HepG2 (cell line): ENCODE results near the gene TDRD3. TPM values are rescaled to one million over a fixed set of nuclear protein-coding genes. Genes with fewer than 3 reads are reported as not detected.

Source experiments
- ATAC-seq: fragments of 200-7000 bp; cut with Tn5 transposase; 3 replicates; pipeline ENCODE4 v1.9.1; 2020; ENCODE audit warnings: mild to moderate bottlenecking, moderate library complexity
- BruUV-seq: library from RNA; stranded (reverse); fragments of 400-500 nt; replicated peaks from 2 replicates; lab custom pipeline; 2021; lab: Mats Ljungman, UMichigan
- CTCF ChIA-PET: fragments of 300-600 bp; formaldehyde crosslinking; extraction: SDS; loops from one replicate; lab custom pipeline; 2021; ENCODE audit warnings: low total read pairs, inconsistent platforms, low intra/inter-chr PET ratio; lab: Yijun Ruan, JAX
- POLR2A ChIA-PET: fragments of 350-600 bp; sonication (Branson Sonifier 250); formaldehyde crosslinking; loops from one replicate; lab custom pipeline; 2020; ENCODE audit warnings: antibody characterized with exemption, inconsistent platforms; lab: Yijun Ruan, JAX
- DNase-seq: peaks from one replicate; pipeline ENCODE4 v3.0.0-alpha.2; 2015; ENCODE audit warnings: low spot score
- FAIRE-seq: peaks from 3 replicates; lab custom pipeline; 2011; peaks lifted over from hg19 to GRCh38; lab: Jason Lieb, UNC
- H2AFZ ChIP-seq: one replicate; pipeline ENCODE4 v1.6.1; 2011; ENCODE audit warnings: low read length, inconsistent platforms
- H3K27ac ChIP-seq: fragments of 300-600 bp; 3 replicates; pipeline ENCODE4 v1.8.0; 2011; ENCODE audit warnings: mixed run types, mild to moderate bottlenecking, mixed read lengths, low read length, inconsistent platforms; ENCODE audit not compliant: insufficient read depth; ENCODE audit errors: extremely low read length
- H3K27me3 ChIP-seq, 2 experiments: fragments of 200-600 bp in 1 of 2; 2 replicates in 1 of 2; 3 replicates in 1 of 2; pipeline versions ENCODE4 v1.6.0 to v1.8.0; 2011; ENCODE audit warnings: low read length in 2 of 2, mild to moderate bottlenecking in 2 of 2, moderate library complexity in 2 of 2, inconsistent platforms in 1 of 2; ENCODE audit not compliant: insufficient read depth in 2 of 2, control insufficient read depth in 1 of 2
- H3K36me3 ChIP-seq, 2 experiments: fragments of 200-600 bp in 1 of 2; replicated peaks in 1 of 2; 2 replicates in 1 of 2; 3 replicates in 1 of 2; pipeline versions ENCODE4 v1.5.1 to v1.8.0; 2011; ENCODE audit warnings: low read length in 2 of 2, inconsistent platforms in 1 of 2; ENCODE audit not compliant: insufficient read depth in 2 of 2, control insufficient read depth in 1 of 2
- H3K4me1 ChIP-seq: 2 replicates; pipeline ENCODE4 v1.5.1; 2012; ENCODE audit warnings: low read length, inconsistent platforms; ENCODE audit not compliant: insufficient read depth
- H3K4me2 ChIP-seq: 2 replicates; pipeline ENCODE4 v1.6.0; 2011; ENCODE audit warnings: low read depth, low read length, inconsistent platforms
- H3K4me3 ChIP-seq, 3 experiments: fragments of 200-600 bp in 1 of 3; sonication (generic), shearing (Covaris generic) in 1 of 3; replicated peaks in 1 of 3; 2 replicates each; pipeline ENCODE4 v1.5.1; 2011 to 2016; ENCODE audit warnings: low read length in 3 of 3, inconsistent platforms in 2 of 3, low read depth in 2 of 3, mild to moderate bottlenecking in 2 of 3, control low read depth in 1 of 3, mixed read lengths in 1 of 3; ENCODE audit not compliant: insufficient read depth in 1 of 3
- H3K79me2 ChIP-seq: one replicate; pipeline ENCODE4 v1.6.1; 2011; ENCODE audit warnings: low read length, inconsistent platforms; ENCODE audit not compliant: insufficient read depth
- H3K9ac ChIP-seq: 2 replicates; pipeline ENCODE4 v1.6.0; 2011; ENCODE audit warnings: mild to moderate bottlenecking, low read depth, low read length, inconsistent platforms; ENCODE audit not compliant: insufficient read depth
- H3K9me3 ChIP-seq: 2 replicates; pipeline ENCODE4 v1.5.1; 2012; ENCODE audit warnings: mild to moderate bottlenecking, low read length
- H4K20me1 ChIP-seq: 2 replicates; pipeline ENCODE4 v1.6.0; 2011; ENCODE audit warnings: inconsistent platforms, mild to moderate bottlenecking, low read length, moderate library complexity; ENCODE audit not compliant: insufficient read depth
- ATRX ChIP-seq: sonication (generic); formaldehyde crosslinking; IDR thresholded peaks from 2 replicates; pipeline ENCODE4 v1.4.0; 2020; ENCODE audit warnings: missing genetic modification reagents, borderline replicate concordance
- CENPBD1 ChIP-seq: sonication (generic); formaldehyde crosslinking; IDR thresholded peaks from 2 replicates; pipeline ENCODE4 v1.8.0; 2022; ENCODE audit warnings: missing genetic modification reagents, low read depth, mild to moderate bottlenecking, borderline replicate concordance
- GMEB2 ChIP-seq: IDR thresholded peaks from 2 replicates; pipeline ENCODE4 v1.6.1; 2016; ENCODE audit warnings: missing biosample characterization, missing genetic modification reagents, low read depth
- KLF11 ChIP-seq: IDR thresholded peaks from 2 replicates; pipeline ENCODE4 v1.6.1; 2016; ENCODE audit warnings: missing compliant biosample characterization
- POLR2A ChIP-seq, 2 experiments: IDR thresholded peaks; 2 replicates each; pipeline ENCODE4 v1.6.1; 2011; ENCODE audit warnings: low read depth in 2 of 2, low read length in 2 of 2, mild to moderate bottlenecking in 1 of 2, moderate library complexity in 1 of 2; ENCODE audit not compliant: insufficient read depth in 1 of 2
- SIX1 ChIP-seq: sonication (generic); formaldehyde crosslinking; IDR thresholded peaks from 2 replicates; pipeline ENCODE4 v1.4.0; 2020; ENCODE audit warnings: missing genetic modification reagents, borderline replicate concordance
- U2AF2 ChIP-seq: fragments of 200-400 bp; formaldehyde crosslinking; IDR thresholded peaks from 2 replicates; pipeline ENCODE4 v1.6.1; 2017; ENCODE audit warnings: low read depth, mild to moderate bottlenecking, low read length
- ZNF160 ChIP-seq: sonication (generic); formaldehyde crosslinking; IDR thresholded peaks from 2 replicates; pipeline ENCODE4 v1.8.0; 2022; ENCODE audit warnings: mild to moderate bottlenecking, inconsistent platforms, missing genetic modification reagents
- ZNF263 ChIP-seq: sonication (generic); formaldehyde crosslinking; IDR thresholded peaks from 2 replicates; pipeline ENCODE4 v1.4.0; 2020; ENCODE audit warnings: missing genetic modification reagents
- ZNF550 ChIP-seq: sonication (generic); formaldehyde crosslinking; IDR thresholded peaks from 2 replicates; pipeline ENCODE4 v1.4.0; 2020; ENCODE audit warnings: mild to moderate bottlenecking, missing genetic modification reagents, borderline replicate concordance
- ZNF749 ChIP-seq: sonication (generic); formaldehyde crosslinking; IDR thresholded peaks from 2 replicates; pipeline ENCODE4 v1.8.0; 2022; ENCODE audit warnings: mild to moderate bottlenecking, missing genetic modification reagents, moderate library complexity, borderline replicate concordance
- ZSCAN21 ChIP-seq: sonication (generic); formaldehyde crosslinking; IDR thresholded peaks from 2 replicates; pipeline ENCODE4 v1.8.0; 2022; ENCODE audit warnings: mild to moderate bottlenecking, missing genetic modification reagents, moderate library complexity, borderline replicate concordance
- ZZZ3 ChIP-seq: sonication (generic); formaldehyde crosslinking; IDR thresholded peaks from 2 replicates; pipeline ENCODE4 v1.4.0; 2020; ENCODE audit warnings: missing genetic modification reagents, mild to moderate bottlenecking, borderline replicate concordance
- WGBS: methylation state at CpG from one replicate; pipeline ENCODE4 v1.1.6; 2017; ENCODE audit warnings: low lambda C conversion rate; 5-methylcytosine and 5-hydroxymethylcytosine counted together
- in situ Hi-C: cut with HindIII; loops from 2 replicates; pipeline ENCODE4 v1.10.0; 2017; ENCODE audit warnings: low pct_unique_long_range_greater_than_20kb; ENCODE audit not compliant: extremely low pct_ligation_motif_present
- intact Hi-C: fragments of 100-400 bp; cut with micrococcal nuclease; formaldehyde crosslinking; loops from one replicate; pipeline ENCODE4 v1.10.0; 2022; ENCODE audit not compliant: unreplicated experiment
- polyA plus RNA-seq, 8 experiments: library from polyadenylated mRNA; depleted of rRNA in 3 of 8; stranded (reverse) in 7 of 8; unstranded in 1 of 8; fragments of >200 nt; fragmentation: Illumina TruSeq in 4 of 8; extraction: Trizol in 4 of 8; gene quantifications; 2 replicates each; pipeline versions ENCODE4 v1.2.1 to v1.2.3, GENCODE V29; 2011 to 2016; ENCODE audit warnings: low read depth in 4 of 8, missing spikeins in 1 of 8, mixed read lengths in 1 of 8; ENCODE audit not compliant: insufficient read depth in 1 of 8
- total RNA-seq, 5 experiments: library from RNA; depleted of rRNA; stranded (reverse); fragments of >200 nt; fragmentation: Illumina TruSeq; extraction: Trizol; gene quantifications; 2 replicates each; pipeline ENCODE4 v1.2.3, GENCODE V29; 2016; ENCODE audit warnings: low read depth in 1 of 5
- TF ChIP-seq, protein P1 (sequence below): sonication (generic); formaldehyde crosslinking; IDR thresholded peaks from 2 replicates; pipeline ENCODE4 v1.4.0; 2020; ENCODE audit warnings: missing genetic modification reagents, borderline replicate concordance

The TDRD3 gene
- total and polyA plus RNA-seq, 2 of the 13 experiments (the other 11 are each of a cell fraction or from before 2014, with no cell fraction given), result 4.7 to 11.8 TPM

DNA sequence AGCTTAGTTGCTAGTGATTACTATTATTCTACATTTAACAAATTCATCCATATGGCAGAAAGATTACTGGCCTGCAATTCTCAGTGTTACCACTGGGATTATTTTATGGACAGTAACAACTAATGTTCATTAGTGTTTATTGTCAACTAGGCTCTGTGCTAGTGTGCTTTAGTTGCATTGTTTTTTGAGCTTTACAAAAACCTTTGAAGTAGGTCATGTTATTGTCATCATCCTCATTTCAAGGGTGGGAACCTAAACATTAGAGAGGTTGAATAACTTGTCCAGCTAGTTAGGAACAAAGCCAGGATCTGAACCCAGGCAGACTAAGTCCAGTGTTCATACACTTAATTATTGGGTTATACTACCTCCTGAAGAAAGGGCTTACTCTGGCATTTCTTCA is 27.8 kb upstream of the TDRD3 start:
- Histone ChIP-seq H3K4me1 (no peaks in the 10 kb centered on the region), H3K9me3 (no peaks in the 10 kb centered on the region), H3K4me3 (no peak overlapping the region), H4K20me1 (no peaks in the 10 kb centered on the region), H3K27ac (no peak overlapping the region), H3K4me2 (no peak overlapping the region), H3K79me2 (no peaks in the 10 kb centered on the region), H3K27me3 (no peaks in the 10 kb centered on the region), H3K36me3 (no peaks in the 10 kb centered on the region), H2AFZ (peak overlapping the region; percentile 63), H3K9ac (no peak overlapping the region)
- BruUV-seq, result no TSS peak
- ATAC-seq (peak; percentile 46; the same call in 2 of the 3 replicates), DNase-seq (no peak), FAIRE-seq (no peak)
- TF ChIP-seq CENPBD1 (no peak), ZSCAN21 (CRISPR knock-in tag) (no peak), ZNF550 (no peak), GMEB2 (no peak), KLF11 (CRISPR knock-in tag) (no peak), ATRX (CRISPR knock-in tag) (no peak), ZNF263 (CRISPR knock-in tag) (no peak)
- in situ Hi-C loops, result no loop called here
- intact Hi-C loops, result no loop called here
- CTCF ChIA-PET, result no interaction called here
- POLR2A ChIA-PET, result no interaction called here

- WGBS, result 75% methylated on average over 6 of the region's 7 CpGs
- POLR2A ChIA-PET, result no interaction called here
- Histone ChIP-seq H3K36me3 (no peaks in the 10 kb centered on the region), H4K20me1 (no peaks in the 10 kb centered on the region), H3K9ac (no peak overlapping the region), H3K27ac (no peak overlapping the region), H2AFZ (no peak overlapping the region), H3K4me1 (no peaks in the 10 kb centered on the region), H3K4me2 (no peak overlapping the region), H3K9me3 (no peaks in the 10 kb centered on the region), H3K4me3 (no peak overlapping the region), H3K27me3 (no peaks in the 10 kb centered on the region), H3K79me2 (no peaks in the 10 kb centered on the region)
- no TSS peak for BruUV-seq
- DNase-seq (no peak), FAIRE-seq (no peak), ATAC-seq (no peak)
- intact Hi-C loops (no loop called here), in situ Hi-C loops (no loop called here)
- CTCF ChIA-PET, result no interaction called here
- TF ChIP-seq ZNF160 (CRISPR knock-in tag) (no peak), ZNF749 (no peak), POLR2A (IDR thresholded peaks at IDR 0.05; ENCODE audit: insufficient read depth in 1 of 2, low read depth in 2 of 2, low read length in 2 of 2) (no peak), U2AF2 (no peak), SIX1 (CRISPR knock-in tag) (no peak), ZZZ3 (no peak)
- TF ChIP-seq, protein P1, sequence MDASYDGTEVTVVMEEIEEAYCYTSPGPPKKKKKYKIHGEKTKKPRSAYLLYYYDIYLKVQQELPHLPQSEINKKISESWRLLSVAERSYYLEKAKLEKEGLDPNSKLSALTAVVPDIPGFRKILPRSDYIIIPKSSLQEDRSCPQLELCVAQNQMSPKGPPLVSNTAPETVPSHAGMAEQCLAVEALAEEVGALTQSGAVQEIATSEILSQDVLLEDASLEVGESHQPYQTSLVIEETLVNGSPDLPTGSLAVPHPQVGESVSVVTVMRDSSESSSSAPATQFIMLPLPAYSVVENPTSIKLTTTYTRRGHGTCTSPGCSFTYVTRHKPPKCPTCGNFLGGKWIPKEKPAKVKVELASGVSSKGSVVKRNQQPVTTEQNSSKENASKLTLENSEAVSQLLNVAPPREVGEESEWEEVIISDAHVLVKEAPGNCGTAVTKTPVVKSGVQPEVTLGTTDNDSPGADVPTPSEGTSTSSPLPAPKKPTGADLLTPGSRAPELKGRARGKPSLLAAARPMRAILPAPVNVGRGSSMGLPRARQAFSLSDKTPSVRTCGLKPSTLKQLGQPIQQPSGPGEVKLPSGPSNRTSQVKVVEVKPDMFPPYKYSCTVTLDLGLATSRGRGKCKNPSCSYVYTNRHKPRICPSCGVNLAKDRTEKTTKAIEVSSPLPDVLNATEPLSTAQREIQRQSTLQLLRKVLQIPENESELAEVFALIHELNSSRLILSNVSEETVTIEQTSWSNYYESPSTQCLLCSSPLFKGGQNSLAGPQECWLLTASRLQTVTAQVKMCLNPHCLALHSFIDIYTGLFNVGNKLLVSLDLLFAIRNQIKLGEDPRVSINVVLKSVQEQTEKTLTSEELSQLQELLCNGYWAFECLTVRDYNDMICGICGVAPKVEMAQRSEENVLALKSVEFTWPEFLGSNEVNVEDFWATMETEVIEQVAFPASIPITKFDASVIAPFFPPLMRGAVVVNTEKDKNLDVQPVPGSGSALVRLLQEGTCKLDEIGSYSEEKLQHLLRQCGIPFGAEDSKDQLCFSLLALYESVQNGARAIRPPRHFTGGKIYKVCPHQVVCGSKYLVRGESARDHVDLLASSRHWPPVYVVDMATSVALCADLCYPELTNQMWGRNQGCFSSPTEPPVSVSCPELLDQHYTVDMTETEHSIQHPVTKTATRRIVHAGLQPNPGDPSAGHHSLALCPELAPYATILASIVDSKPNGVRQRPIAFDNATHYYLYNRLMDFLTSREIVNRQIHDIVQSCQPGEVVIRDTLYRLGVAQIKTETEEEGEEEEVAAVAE (CRISPR knock-in tag), result no peak
Observed at GRCh38 chr13:60370343-60370742, 26.7 kb upstream of the TDRD3 start.
